GM12801 (cell line): ENCODE measurements around the gene CCDC63.

Experiments used
- TF ChIP-seq, protein P1 (sequence below): IDR thresholded peaks from one replicate; pipeline ENCODE4 v1.5.1; 2011; ENCODE audit warnings: control low read depth; ENCODE audit not compliant: insufficient read length; ENCODE audit errors: extremely low read depth

Gene CCDC63

DNA sequence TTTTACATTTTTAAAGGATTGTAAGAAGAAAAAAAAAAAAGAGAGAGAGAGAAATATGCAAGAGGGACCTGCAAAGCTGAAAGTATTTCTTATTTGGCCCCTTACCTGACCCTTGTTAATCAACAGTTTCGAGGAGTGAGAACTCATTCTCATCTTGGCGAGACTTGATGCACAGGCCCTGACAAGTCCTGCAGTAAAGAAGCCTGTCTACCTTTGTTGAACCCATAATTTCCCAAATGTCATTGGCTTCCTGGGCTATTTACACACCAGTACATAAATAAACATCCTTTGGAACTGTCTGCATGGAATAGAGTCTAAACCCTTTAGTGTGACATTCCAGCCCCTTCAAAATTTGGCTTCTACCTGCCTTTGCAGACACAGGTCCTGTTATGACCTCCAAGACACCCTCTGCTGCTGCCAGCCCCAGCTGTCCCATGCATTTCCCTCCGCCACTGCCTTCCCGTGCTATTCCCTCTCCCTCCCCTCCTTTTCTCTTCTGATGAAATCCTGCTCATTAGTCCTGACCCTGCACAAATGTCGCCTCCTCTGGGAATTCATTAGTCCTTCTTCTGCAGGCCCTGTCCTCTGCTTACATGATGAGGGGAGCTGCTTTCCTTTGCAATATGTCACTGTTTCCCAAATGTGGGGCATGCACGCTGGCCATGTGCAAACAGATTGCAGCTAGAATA is 38.5 kb downstream of the CCDC63 start:
- TF ChIP-seq, protein P1, sequence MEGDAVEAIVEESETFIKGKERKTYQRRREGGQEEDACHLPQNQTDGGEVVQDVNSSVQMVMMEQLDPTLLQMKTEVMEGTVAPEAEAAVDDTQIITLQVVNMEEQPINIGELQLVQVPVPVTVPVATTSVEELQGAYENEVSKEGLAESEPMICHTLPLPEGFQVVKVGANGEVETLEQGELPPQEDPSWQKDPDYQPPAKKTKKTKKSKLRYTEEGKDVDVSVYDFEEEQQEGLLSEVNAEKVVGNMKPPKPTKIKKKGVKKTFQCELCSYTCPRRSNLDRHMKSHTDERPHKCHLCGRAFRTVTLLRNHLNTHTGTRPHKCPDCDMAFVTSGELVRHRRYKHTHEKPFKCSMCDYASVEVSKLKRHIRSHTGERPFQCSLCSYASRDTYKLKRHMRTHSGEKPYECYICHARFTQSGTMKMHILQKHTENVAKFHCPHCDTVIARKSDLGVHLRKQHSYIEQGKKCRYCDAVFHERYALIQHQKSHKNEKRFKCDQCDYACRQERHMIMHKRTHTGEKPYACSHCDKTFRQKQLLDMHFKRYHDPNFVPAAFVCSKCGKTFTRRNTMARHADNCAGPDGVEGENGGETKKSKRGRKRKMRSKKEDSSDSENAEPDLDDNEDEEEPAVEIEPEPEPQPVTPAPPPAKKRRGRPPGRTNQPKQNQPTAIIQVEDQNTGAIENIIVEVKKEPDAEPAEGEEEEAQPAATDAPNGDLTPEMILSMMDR = no peak

DNA sequence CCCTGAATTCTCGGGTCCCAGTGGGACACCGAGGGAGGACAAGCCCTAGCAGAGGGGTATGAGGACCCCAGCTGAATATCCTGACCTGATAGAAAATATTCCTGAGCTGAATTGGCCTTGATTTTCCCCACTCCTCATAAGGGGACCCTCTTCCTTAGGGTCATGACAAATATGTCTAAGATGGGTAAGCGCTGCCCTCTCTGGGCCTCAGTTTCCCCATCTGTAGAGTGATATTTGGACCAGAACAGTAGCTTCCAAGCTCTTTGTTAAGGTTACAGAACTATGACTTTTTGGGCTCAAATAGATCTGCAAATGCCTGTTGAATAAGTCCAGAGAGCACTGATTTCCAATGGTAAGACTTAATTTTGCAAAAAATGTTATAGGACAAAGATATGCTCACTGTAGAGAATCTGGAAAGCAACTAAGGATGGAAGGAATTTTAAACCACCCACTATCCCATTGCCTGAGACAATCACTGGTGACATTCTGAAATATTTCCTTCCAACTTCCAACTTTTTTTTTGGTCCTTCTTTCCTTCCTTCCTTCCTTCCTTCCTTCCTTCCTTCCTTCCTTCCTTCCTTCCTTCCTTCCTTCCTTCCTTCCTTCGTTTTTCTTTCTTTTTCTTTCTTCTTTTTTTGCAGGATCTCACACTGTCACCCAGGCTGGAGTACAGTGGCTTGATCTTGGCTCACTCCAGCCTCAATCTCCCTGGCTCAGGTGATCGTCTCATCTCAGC is 41.6 kb downstream of the CCDC63 start:
- TF ChIP-seq, protein P1 = no peak

GRCh38 chr12:110889361-110889760 is 42.6 kb downstream of the CCDC63 start:
- TF ChIP-seq, protein P1 = no peak

GRCh38 chr12:110893956-110894355 is 47.2 kb downstream of the CCDC63 start:
- TF ChIP-seq, protein P1 = no peak

GRCh38 chr12:110896559-110896958 is 49.8 kb downstream of the CCDC63 start:
- TF ChIP-seq, protein P1 = no peak

DNA sequence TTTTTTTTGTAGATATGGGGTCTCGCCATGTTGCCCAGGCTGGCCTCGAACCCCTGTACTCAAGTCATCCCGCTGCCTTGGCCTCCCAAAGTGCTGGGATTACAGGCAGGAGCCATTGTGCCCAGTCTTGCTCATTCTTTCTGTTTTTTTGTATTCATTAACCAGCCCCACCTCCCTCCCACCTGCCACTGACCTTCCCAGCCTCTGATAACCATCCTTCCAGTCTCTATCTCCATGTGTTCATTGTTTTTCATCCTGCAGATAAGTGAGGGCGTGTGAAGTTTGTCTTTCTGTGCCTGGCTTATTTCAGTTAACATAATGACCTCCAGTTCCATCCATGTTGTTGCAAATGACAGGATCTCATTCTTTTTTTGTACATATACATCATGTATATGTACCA is 54.6 kb downstream of the CCDC63 start:
- TF ChIP-seq, protein P1 = no peak

- TF ChIP-seq, protein P1 = no peak
These were observed 56.7 kb downstream of the CCDC63 start for GRCh38 chr12:110903511-110903910.
